D721Med (cell line): ENCODE results near the gene ALS2.
A peak's percentile ranks its signal among the peaks of the same experiment; 100 is the strongest.
"Not testable (repeated sequence)": the region's sequence is repeated elsewhere in the genome, so short reads cannot be mapped to it uniquely, and the experiment has no call there.

Experiments
- DNase-seq: peaks from one replicate; pipeline ENCODE4 v3.0.0; 2011; ENCODE audit warnings: low spot score; ENCODE audit not compliant: insufficient read length
- FAIRE-seq: peaks from 2 replicates; lab custom pipeline; 2011; peaks lifted over from hg19 to GRCh38; lab: Jason Lieb, UNC
- TF ChIP-seq, protein P1 (sequence below): IDR thresholded peaks from 2 replicates; pipeline ENCODE4 v1.5.1; 2012; ENCODE audit warnings: mild to moderate bottlenecking, control low read depth; ENCODE audit not compliant: insufficient read depth; ENCODE audit errors: missing control alignments

ALS2 gene

GRCh38 chr2:201798914-201799285 lies 18.2 kb upstream of the ALS2 start:
- not testable (repeated sequence) for FAIRE-seq, DNase-seq

DNA sequence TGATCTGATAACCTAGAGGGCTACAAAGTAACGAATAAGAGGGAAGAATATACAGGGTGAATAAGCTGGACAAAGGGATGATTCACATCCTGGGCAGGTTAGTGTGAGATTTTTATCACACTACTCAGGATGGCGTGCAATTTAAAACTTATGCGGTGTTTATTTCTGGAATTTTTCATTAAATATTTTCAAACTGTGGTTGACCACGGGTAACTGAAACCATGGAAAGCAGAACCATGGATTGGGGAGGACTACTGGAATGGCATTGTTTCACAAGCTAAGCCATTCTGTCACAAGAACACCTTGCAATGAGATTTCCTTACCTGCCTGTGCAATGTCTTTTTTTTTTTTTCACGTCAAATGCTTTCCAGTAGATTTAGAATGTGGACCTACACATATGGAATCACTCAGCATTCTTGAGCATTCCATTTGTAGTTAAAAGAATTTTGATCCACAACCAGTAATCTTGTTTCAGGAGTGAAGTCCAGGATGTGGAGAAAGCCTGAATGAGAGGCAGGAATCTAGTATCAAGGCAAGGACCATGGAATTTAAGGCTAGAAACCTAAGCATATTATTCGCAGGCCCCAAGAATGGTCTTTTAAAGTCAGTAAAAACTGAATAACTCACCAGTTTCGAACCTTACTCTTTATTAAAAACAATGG lies 17.6 kb upstream of the ALS2 start:
- FAIRE-seq (no peak), DNase-seq (no peak)
- TF ChIP-seq, protein P1, sequence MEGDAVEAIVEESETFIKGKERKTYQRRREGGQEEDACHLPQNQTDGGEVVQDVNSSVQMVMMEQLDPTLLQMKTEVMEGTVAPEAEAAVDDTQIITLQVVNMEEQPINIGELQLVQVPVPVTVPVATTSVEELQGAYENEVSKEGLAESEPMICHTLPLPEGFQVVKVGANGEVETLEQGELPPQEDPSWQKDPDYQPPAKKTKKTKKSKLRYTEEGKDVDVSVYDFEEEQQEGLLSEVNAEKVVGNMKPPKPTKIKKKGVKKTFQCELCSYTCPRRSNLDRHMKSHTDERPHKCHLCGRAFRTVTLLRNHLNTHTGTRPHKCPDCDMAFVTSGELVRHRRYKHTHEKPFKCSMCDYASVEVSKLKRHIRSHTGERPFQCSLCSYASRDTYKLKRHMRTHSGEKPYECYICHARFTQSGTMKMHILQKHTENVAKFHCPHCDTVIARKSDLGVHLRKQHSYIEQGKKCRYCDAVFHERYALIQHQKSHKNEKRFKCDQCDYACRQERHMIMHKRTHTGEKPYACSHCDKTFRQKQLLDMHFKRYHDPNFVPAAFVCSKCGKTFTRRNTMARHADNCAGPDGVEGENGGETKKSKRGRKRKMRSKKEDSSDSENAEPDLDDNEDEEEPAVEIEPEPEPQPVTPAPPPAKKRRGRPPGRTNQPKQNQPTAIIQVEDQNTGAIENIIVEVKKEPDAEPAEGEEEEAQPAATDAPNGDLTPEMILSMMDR = no peak

More at GRCh38 chr2:201798914-201799285, 18.2 kb upstream of the ALS2 start:
- TF ChIP-seq, protein P1 = peak; percentile 38

- no peak for DNase-seq
- TF ChIP-seq, protein P1 = no peak
- FAIRE-seq = no peak
Observed at GRCh38 chr2:201797175-201797840, 16.6 kb upstream of the ALS2 start.

GRCh38 chr2:201796478-201796865 lies 15.7 kb upstream of the ALS2 start:
- DNase-seq = no peak
- TF ChIP-seq, protein P1 = no peak
- FAIRE-seq = no peak

DNA sequence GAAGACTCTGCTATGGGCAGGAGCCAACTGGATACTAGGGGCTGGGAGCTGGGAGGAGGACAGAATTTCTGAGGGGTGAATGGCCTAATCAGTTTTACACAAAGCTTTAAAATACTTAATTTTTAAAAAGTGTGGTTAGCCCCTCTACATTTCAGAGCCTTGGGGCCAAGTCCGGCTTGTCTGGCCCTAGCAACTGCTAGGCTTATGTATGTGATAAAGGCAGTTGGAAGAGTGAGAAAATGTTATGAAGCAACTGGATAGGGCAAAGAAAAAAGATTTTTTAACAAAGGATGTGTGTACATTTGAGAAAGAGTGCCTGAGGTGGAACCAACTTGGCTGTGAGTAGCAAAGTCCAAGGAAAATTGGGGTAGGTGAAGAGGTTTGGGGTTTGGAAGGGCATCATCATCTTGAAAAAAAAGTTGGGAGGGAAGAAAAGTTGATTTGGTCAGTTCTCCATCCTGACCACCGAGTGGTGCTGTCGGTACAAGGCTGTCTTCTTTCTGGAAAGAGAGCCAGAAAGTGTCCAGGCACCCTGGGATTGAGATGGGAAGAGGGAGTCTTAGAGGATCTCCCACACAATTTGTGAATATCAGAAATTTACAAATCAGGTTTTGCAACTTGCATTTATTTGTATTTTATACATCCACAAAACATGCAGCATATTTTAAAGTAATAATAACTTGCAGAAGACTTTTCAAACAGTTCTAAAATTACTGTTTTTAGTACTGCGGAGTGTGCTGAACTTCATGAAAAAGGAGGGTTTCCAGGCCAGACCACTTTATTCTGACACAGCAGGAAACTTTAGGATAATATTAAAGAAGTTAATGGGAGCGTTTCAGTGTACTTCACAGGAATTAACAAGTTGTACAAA lies 15.1 kb upstream of the ALS2 start:
- DNase-seq (peak; percentile 49), FAIRE-seq (peak; percentile 88)
- TF ChIP-seq, protein P1 = peak; percentile 78

DNA sequence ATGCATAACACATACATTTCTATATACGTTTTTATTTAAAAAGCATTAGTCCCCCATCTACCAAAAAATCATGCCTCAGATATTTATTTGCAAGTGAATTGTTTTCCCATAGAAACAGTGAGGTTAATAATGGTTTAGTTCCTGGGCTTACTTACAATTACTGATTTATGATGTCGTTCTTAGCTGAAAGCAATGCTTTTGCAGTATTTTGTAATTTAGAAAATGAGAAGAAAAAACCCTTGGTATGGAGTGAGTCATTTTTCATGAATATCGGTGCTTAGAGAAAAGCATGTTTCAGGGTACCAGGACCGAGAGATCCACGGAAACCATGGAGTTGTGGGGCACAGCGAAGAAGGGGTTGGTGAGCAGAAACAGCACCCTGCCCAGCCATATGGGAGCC lies 13.6 kb upstream of the ALS2 start:
- FAIRE-seq (no peak), DNase-seq (no peak)
- TF ChIP-seq, protein P1 = no peak
